ENCODE data around the gene MBP.

DNA sequence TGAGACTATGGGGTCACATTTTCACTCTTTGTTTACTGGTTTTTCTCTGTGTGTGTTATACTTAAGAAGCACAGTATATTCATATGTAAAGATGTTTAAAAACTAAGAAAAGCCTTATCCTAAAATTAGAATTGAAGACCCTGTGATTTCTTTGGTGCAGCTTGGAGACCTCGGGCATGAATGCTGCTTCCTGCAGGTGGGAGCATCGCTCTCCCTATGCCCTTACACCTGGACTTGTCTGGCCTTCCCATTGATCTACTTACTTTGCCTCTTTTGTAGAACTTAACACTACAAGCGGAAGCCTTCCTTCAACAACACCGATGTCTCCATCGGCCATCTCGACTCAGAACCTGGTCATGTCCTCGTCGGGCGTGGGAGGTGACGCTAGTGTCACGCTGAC lies 195.7 kb downstream of the MBP start:
- TF ChIP-seq, protein P1, sequence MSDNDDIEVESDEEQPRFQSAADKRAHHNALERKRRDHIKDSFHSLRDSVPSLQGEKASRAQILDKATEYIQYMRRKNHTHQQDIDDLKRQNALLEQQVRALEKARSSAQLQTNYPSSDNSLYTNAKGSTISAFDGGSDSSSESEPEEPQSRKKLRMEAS (IDR thresholded peaks at IDR 0.05; ENCODE audit: low read depth, low read length): no peak
- TF ChIP-seq CTCF (IDR thresholded peaks at IDR 0.05; ENCODE audit: low read depth, low read length) (no peak), POLR2A (IDR thresholded peaks at IDR 0.05; ENCODE audit: extremely low read depth, insufficient read length) (no peak)
